Measurements from ENCODE around the gene PTGES2. TPM values are rescaled to one million over a fixed set of nuclear protein-coding genes. Genes with fewer than 3 reads are reported as not detected.

PTGES2 gene
- total and polyA plus RNA-seq, 9 of the 15 experiments (the other 6 are each of a cell fraction or from before 2014, with no cell fraction given), result 2.4 to 196 (median 90.1) TPM

DNA sequence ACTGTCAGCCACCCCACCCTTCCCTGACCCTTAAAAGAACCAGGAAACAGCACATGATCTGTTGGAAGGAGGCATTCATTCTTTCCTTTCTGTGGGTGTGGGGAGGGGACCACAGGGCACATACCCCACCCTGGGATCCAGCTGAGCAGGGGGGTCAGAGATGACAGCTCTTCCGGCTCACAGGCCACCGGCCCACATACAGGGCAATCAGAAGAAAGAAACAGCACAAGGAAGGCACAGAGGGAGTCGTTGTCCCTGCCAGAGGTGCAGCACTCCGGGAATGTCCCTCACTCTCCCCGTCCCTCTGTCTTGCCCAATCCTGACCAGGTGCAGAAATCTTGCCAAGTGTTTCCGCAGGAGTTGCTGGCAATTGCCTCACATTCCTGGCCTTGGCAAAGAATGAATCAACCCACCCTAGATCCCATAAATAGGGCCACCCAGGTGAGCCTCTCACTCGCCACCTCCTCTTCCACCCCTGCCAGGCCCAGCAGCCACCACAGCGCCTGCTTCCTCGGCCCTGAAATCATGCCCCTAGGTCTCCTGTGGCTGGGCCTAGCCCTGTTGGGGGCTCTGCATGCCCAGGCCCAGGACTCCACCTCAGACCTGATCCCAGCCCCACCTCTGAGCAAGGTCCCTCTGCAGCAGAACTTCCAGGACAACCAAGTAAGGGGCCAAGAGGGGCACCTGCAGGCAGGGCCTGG lies 21.6 kb upstream of the PTGES2 start, which contains the start of gene LCN2 (continued):
- TF ChIP-seq SP2 (IDR thresholded peaks at IDR 0.05; ENCODE audit: extremely low read depth, low read depth, low read length, poor library complexity, severe bottlenecking), result no peak
- 0 out of 4 replicates have a peak, but pooled peaks of 1 of the 2 experiments have one; percentile 13 for TF ChIP-seq MAZ (CRISPR knock-in tag; conservative IDR thresholded peaks at IDR 0.05 in 1 of 2, IDR thresholded peaks at IDR 0.05 in 1 of 2)
- TF ChIP-seq, protein P1, sequence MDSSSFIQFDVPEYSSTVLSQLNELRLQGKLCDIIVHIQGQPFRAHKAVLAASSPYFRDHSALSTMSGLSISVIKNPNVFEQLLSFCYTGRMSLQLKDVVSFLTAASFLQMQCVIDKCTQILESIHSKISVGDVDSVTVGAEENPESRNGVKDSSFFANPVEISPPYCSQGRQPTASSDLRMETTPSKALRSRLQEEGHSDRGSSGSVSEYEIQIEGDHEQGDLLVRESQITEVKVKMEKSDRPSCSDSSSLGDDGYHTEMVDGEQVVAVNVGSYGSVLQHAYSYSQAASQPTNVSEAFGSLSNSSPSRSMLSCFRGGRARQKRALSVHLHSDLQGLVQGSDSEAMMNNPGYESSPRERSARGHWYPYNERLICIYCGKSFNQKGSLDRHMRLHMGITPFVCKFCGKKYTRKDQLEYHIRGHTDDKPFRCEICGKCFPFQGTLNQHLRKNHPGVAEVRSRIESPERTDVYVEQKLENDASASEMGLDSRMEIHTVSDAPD (CRISPR knock-in tag; IDR thresholded peaks at IDR 0.05), result no peak
- TF ChIP-seq STAT5B (CRISPR knock-in tag; IDR thresholded peaks at IDR 0.05), result no peak
- TF ChIP-seq, protein P2, sequence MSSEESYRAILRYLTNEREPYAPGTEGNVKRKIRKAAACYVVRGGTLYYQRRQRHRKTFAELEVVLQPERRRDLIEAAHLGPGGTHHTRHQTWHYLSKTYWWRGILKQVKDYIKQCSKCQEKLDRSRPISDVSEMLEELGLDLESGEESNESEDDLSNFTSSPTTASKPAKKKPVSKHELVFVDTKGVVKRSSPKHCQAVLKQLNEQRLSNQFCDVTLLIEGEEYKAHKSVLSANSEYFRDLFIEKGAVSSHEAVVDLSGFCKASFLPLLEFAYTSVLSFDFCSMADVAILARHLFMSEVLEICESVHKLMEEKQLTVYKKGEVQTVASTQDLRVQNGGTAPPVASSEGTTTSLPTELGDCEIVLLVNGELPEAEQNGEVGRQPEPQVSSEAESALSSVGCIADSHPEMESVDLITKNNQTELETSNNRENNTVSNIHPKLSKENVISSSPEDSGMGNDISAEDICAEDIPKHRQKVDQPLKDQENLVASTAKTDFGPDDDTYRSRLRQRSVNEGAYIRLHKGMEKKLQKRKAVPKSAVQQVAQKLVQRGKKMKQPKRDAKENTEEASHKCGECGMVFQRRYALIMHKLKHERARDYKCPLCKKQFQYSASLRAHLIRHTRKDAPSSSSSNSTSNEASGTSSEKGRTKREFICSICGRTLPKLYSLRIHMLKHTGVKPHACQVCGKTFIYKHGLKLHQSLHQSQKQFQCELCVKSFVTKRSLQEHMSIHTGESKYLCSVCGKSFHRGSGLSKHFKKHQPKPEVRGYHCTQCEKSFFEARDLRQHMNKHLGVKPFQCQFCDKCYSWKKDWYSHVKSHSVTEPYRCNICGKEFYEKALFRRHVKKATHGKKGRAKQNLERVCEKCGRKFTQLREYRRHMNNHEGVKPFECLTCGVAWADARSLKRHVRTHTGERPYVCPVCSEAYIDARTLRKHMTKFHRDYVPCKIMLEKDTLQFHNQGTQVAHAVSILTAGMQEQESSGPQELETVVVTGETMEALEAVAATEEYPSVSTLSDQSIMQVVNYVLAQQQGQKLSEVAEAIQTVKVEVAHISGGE (CRISPR knock-in tag; IDR thresholded peaks at IDR 0.05), result 0 out of 6 replicates have a peak, but pooled peaks of 1 of the 3 experiments have one; percentile 18
- TF ChIP-seq, protein P3, sequence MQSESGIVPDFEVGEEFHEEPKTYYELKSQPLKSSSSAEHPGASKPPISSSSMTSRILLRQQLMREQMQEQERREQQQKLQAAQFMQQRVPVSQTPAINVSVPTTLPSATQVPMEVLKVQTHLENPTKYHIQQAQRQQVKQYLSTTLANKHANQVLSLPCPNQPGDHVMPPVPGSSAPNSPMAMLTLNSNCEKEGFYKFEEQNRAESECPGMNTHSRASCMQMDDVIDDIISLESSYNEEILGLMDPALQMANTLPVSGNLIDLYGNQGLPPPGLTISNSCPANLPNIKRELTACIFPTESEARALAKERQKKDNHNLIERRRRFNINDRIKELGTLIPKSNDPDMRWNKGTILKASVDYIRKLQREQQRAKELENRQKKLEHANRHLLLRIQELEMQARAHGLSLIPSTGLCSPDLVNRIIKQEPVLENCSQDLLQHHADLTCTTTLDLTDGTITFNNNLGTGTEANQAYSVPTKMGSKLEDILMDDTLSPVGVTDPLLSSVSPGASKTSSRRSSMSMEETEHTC (IDR thresholded peaks at IDR 0.05), result no peak
- TF ChIP-seq ZKSCAN8 (CRISPR knock-in tag; IDR thresholded peaks at IDR 0.05), result no peak
- TF ChIP-seq NR3C1 (CRISPR knock-in tag; IDR thresholded peaks at IDR 0.05), result no peak
- no peak for TF ChIP-seq SMARCA4 (IDR thresholded peaks at IDR 0.05)
- 0 out of 2 replicates have a peak, but pooled peaks have one; percentile 20 for TF ChIP-seq CEBPB (tag; IDR thresholded peaks at IDR 0.05)
- no peak for TF ChIP-seq RAD51 (IDR thresholded peaks at IDR 0.05; ENCODE audit: borderline replicate concordance, low read depth)
- no peak for TF ChIP-seq EP300 (IDR thresholded peaks at IDR 0.05; ENCODE audit: low read length)
